ENCODE data around the gene ZFHX3. TPM values are rescaled to one million over a fixed set of nuclear protein-coding genes. Genes with fewer than 3 reads are reported as not detected.

ZFHX3 gene
- total and polyA plus RNA-seq, 2 donors (not counting 1 experiment from before 2014, with no cell fraction given), result 0.54 to 6.6 TPM

GRCh38 chr16:72942021-72942420, 105.9 kb downstream of the ZFHX3 start:
- Histone ChIP-seq H3K27me3 (replicated peaks in 1 of 4; ENCODE audit: control extremely low read depth in 1 of 4, control insufficient read depth in 3 of 4, insufficient read depth in 4 of 4, low read length in 3 of 4) (no peaks in the 10 kb centered on the region), H3K27ac (ENCODE audit: low read length in 2 of 2) (no peak overlapping the region), H3K79me2 (ENCODE audit: control insufficient read depth, insufficient read depth, low read length) (no peaks in the 10 kb centered on the region), H3K4me2 (replicated peaks; ENCODE audit: low read depth, low read length, poor library complexity, severe bottlenecking) (no peak overlapping the region), H3K4me3 (ENCODE audit: control extremely low read depth in 1 of 5, extremely low read depth in 1 of 5, insufficient read depth in 1 of 5, low read depth in 2 of 5, low read length in 4 of 5) (no peak overlapping the region), H3K4me1 (ENCODE audit: control insufficient read depth in 2 of 2, insufficient read depth in 2 of 2, low read length in 2 of 2) (no peaks in the 10 kb centered on the region), H2AFZ (ENCODE audit: insufficient read depth, low read depth, low read length, poor library complexity, severe bottlenecking) (no peak overlapping the region), H3K36me3 (replicated peaks in 1 of 2; ENCODE audit: control extremely low read depth in 1 of 2, control insufficient read depth in 1 of 2, extremely low read depth in 1 of 2, insufficient read depth in 2 of 2, low read length in 1 of 2) (no peaks in the 10 kb centered on the region), H3K9ac (ENCODE audit: low read length) (no peak overlapping the region), H4K20me1 (ENCODE audit: control insufficient read depth, insufficient read depth, low read length, poor library complexity, severe bottlenecking) (no peaks in the 10 kb centered on the region), H3K9me3 (ENCODE audit: control extremely low read depth in 1 of 3, control insufficient read depth in 2 of 3, insufficient read depth in 1 of 3, low read length in 2 of 3) (no peaks in the 10 kb centered on the region)
- no peaks in the 10 kb centered on the region for H3K9me3 Mint-ChIP-seq (ENCODE audit: insufficient read depth)
- CTCF ChIA-PET, result no interaction called here
- no peak for DNase-seq
- H3K4me1 Mint-ChIP-seq, result no peaks in the 10 kb centered on the region
- no peak for ATAC-seq (ENCODE audit: low read depth)
- H3K4me3 Mint-ChIP-seq, result no peak overlapping the region
- no peaks in the 10 kb centered on the region for H3K27me3 Mint-ChIP-seq
- no peak overlapping the region for H3K27ac Mint-ChIP-seq
- POLR2A ChIA-PET, result no interaction called here
- TF ChIP-seq CTCF (IDR thresholded peaks at IDR 0.05) (no peak), EZH2 (IDR thresholded peaks at IDR 0.05; ENCODE audit: borderline replicate concordance, insufficient read depth, low read depth, low read length, poor library complexity, severe bottlenecking) (no peak)
- intact Hi-C loops (cut with micrococcal nuclease), result no loop called here
- WGBS (ENCODE audit: insufficient coverage), result 98% methylated on average over 6 of the region's 7 CpGs

GRCh38 chr16:72940886-72941285, 107.0 kb downstream of the ZFHX3 start:
- Histone ChIP-seq H3K79me2 (ENCODE audit: control insufficient read depth, insufficient read depth, low read length) (no peaks in the 10 kb centered on the region), H3K4me3 (ENCODE audit: control extremely low read depth in 1 of 5, extremely low read depth in 1 of 5, insufficient read depth in 1 of 5, low read depth in 2 of 5, low read length in 4 of 5) (no peak overlapping the region), H3K4me1 (ENCODE audit: control insufficient read depth in 2 of 2, insufficient read depth in 2 of 2, low read length in 2 of 2) (no peaks in the 10 kb centered on the region), H3K27me3 (replicated peaks in 1 of 4; ENCODE audit: control extremely low read depth in 1 of 4, control insufficient read depth in 3 of 4, insufficient read depth in 4 of 4, low read length in 3 of 4) (no peaks in the 10 kb centered on the region), H3K27ac (ENCODE audit: low read length in 2 of 2) (no peak overlapping the region), H3K9me3 (ENCODE audit: control extremely low read depth in 1 of 3, control insufficient read depth in 2 of 3, insufficient read depth in 1 of 3, low read length in 2 of 3) (peaks cover 0 to 3% (median 0%) of the 10 kb centered on the region in 3 donors), H3K9ac (ENCODE audit: low read length) (no peak overlapping the region), H4K20me1 (ENCODE audit: control insufficient read depth, insufficient read depth, low read length, poor library complexity, severe bottlenecking) (no peaks in the 10 kb centered on the region), H3K4me2 (replicated peaks; ENCODE audit: low read depth, low read length, poor library complexity, severe bottlenecking) (no peak overlapping the region), H3K36me3 (replicated peaks in 1 of 2; ENCODE audit: control extremely low read depth in 1 of 2, control insufficient read depth in 1 of 2, extremely low read depth in 1 of 2, insufficient read depth in 2 of 2, low read length in 1 of 2) (no peaks in the 10 kb centered on the region), H2AFZ (ENCODE audit: insufficient read depth, low read depth, low read length, poor library complexity, severe bottlenecking) (no peak overlapping the region)
- DNase-seq (no peak), ATAC-seq (ENCODE audit: low read depth) (no peak)
- TF ChIP-seq EZH2 (IDR thresholded peaks at IDR 0.05; ENCODE audit: borderline replicate concordance, insufficient read depth, low read depth, low read length, poor library complexity, severe bottlenecking), result no peak
- TF ChIP-seq CTCF (IDR thresholded peaks at IDR 0.05), result no peak
- no peaks in the 10 kb centered on the region for H3K27me3 Mint-ChIP-seq
- ChIA-PET POLR2A (no interaction called here), CTCF (interaction anchor here (0.9 kb wide), 1 partner anchor 9 kb away, joined by 3 read pairs; no protein-coding TSS in a partner anchor)
- intact Hi-C loops (cut with micrococcal nuclease), result no loop called here
- H3K4me3 Mint-ChIP-seq, result no peak overlapping the region
- H3K4me1 Mint-ChIP-seq, result no peaks in the 10 kb centered on the region
- H3K27ac Mint-ChIP-seq, result no peak overlapping the region
- 95% methylated on average over 4 of the region's 5 CpGs for WGBS (ENCODE audit: insufficient coverage)
- no peaks in the 10 kb centered on the region for H3K9me3 Mint-ChIP-seq (ENCODE audit: insufficient read depth)

All from B cell (primary cell).